GM21825 (cell line): ENCODE data around the gene ALDH1L1.
"Not testable (repeated sequence)": the region's sequence is repeated elsewhere in the genome, so short reads cannot be mapped to it uniquely, and the experiment has no call there.

Experiments
- ATAC-seq: cut with Tn5 transposase; IDR thresholded peaks from one replicate; pipeline ENCODE4 v1.9.1; 2021; ENCODE audit warnings: mild to moderate bottlenecking, moderate library complexity; ENCODE audit not compliant: unreplicated experiment

Gene ALDH1L1

DNA sequence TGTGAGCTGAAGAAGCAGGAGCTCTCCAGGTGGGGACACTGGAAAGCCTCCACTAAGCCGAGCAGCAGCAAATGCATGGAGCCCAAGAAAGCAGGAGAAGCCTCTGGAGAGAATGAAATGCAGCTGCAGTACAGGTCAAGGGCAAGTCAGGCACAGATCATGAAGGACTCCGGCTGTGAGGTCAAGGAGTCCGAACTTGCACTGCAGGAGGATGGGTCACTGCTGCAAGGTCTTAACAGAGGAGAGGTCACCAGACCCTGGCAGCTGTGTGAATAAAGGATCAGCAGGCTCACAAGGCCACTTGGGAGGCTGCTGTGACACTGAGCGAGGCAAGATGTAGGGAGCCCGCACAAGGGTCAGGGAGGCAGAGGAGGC is 71.7 kb downstream of the ALDH1L1 start:
- ATAC-seq = no peak

DNA sequence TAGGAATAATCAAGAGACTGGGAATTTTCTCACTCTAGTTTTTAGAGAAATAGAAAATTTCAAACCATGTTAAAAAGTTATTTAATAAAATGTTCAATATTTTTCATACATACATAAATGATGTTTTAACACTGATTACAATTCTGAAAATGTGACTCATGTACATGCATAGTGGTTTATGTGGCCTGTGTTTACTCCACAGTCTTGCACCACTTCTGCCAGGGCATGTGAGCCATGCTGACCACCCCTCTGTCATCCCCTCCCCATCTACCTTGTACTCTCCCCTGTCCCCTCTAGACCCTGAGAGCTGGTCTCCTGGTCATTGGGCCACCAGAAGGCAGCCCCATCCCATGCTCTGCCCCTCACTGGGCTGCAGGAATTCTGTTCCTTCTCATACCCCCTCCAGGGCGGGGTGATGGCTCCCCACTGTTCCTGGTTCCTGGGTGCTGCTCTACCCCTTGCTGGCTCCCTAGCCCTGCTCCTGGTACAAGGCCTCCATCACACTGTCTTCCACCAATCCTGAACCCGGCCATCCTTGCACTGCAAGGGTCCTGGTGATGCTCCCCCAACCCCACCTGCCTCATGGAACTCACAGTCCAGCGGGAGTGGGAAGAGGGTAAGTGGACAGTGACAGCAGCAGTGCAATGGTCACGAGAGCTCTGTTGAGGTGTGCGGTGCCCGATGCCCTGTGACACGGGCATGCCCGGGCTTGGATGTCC is 72.3 kb downstream of the ALDH1L1 start:
- ATAC-seq = no peak

DNA sequence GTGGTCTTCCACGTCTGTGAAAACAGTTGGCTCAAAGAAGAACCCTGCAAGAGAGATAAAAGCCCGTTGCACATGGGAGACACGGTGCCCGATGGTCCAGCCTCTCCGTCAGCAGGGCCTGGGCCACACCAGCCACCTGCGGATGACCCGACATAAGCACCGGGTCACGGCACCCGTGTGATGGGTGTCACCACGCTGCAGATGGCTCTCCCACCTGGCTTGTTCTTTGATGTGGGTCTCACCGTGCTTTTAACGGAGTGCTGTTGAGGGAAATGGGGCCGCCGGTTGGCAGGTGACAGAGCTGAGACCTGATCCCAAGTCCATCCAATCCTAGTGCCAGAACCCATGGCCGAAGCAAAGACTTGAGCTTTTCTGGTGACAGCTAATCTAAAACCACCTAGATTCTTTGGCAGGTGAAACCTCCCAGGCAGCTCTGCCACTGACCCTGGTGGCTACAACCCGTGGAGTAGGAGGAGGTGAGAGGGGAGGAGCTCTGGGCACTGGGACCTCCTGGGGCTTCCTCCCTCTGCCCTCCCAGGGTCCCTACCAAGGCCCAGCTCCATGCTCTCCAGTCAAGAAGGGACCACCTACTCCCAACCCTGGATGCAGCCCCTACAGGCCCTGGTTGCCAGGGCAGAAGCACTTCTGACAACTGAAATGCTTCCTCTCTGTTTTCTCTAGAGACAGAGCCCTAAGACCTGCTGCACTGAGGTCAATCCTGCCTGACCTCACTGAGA is 73.0 kb downstream of the ALDH1L1 start:
- no peak for ATAC-seq

DNA sequence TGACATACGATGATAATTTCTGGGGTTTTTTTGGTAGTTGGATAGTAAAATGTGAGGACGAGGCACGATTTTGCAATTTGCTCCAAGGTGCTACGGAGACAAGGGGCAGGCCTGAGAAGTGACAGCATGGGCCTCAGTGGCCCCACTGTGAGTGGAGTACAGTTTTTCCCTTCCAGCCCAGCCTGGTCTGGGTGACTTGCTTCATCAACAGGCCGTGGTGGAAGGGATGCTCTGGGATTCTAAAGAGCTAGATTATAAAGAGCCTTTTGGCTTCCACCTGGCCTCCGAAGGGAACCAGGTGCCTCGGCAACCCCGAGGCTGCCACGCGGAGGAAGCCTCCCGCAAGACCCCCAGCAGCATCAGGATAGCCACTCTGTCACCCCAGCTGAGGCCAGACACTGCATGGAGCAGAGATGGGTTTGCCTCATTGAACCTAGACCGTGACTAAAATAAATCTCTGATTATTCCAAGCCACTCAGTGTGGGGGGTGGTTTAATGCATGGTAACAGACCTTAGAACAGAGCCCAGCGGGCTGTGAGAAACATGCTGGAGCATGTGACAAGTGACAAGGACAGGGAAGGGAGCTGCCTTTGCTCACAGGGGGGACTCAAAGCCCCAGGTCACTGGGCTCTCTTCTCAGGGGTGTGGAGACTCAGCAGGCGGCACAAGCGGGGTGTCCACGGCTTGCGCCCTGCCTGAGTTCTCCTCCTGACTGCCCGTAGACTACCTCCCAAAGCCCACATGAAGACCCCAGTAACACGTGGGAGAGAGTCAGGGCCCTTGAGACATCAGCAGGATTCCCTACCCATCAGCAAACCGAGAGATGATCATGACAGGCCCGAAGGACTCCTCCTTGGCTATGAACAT is 73.8 kb downstream of the ALDH1L1 start:
- ATAC-seq = no peak

DNA sequence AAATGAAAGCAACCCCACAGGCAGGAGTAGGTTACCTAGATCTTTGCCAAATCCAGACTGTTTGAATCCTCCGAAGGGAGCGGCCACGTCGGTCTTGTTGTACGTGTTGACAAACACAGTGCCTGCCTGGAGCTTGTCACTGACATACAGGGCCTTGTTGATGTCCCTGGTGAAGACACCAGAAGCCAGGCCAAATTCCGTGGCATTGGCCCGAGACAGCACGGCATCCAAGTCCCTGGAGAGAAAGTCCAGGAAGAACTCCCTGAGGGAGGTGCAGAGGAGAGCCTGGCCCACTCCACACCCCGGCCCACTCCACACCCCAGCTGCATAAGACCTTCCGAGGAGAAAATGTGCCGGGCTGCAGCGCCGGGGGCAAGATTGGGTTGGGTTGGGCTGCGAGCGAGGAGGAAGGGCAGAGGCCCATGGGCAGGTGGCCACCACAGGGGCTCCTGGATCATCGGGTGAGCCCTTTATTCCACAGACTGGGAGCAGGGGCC is 74.6 kb downstream of the ALDH1L1 start:
- no peak for ATAC-seq

DNA sequence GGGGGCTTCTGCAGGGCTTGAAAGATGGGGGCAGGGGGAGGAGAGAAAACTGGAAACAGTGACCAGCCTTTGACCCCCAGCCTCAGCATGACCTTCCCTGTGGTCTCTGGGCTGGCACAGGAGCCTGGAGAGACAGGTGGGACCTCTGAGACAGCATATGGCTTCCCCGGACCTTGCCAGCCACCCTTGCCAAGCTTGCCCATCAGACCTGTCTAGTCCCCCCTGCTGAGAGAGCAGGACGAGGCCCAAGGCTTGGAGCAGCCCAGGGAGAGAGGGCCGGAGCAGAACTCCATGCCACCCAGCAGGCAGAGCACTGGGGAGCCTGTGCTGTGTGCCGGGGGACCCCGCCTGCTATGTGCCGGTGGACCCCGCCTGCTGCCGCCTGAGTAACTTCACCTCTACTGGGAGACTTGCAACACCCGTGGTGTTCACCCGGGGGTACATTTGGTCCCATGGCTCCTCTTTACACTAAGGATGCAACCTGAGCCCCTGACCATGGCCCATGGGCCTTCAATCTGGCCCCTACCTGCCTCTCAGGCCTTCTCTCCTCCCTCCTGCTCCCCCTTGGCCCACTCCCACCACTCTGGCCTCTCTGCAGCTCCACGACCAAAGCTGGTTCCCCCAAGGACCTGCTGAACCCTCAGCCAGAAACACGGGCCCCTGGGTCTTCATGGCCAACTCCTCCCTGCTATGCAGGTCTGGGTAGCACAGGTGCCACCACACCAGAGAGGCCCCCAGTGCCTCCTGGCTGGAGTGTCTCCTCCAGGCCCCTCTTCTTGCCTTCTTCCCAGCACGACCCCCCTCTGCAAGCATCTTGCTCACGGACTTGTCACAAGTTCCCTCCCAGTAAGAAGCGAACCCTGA is 75.4 kb downstream of the ALDH1L1 start:
- no peak for ATAC-seq

DNA sequence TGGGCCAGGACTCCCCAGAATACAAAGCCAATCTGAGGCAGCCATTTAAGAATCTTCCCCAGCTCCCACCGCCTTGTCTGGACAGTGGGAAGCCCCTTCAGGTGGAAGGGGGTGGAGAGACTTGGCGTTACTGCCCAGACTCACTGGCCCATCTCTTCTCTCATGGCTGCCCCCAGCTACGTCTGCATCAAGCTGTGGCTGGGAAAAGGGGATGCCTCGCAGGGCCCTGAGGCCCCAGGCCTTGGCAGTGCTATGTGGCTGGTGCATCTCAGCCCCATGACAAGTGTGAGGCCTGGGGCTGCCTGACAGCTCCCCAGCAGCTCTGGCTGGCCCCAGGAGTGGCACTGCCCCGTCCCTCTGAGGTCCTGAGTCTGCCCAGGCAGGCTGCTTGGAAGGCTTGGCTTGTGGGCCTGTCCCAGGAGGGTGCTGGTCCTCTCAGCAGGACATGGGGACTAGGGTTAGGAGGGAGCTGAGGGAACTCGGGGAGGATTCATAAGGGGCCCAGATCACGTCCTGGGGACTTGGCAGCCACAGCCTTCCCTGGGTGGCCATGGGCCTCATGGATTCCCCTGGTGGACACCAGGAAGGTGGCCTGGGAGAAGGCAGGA is 76.3 kb downstream of the ALDH1L1 start:
- no peak for ATAC-seq

DNA sequence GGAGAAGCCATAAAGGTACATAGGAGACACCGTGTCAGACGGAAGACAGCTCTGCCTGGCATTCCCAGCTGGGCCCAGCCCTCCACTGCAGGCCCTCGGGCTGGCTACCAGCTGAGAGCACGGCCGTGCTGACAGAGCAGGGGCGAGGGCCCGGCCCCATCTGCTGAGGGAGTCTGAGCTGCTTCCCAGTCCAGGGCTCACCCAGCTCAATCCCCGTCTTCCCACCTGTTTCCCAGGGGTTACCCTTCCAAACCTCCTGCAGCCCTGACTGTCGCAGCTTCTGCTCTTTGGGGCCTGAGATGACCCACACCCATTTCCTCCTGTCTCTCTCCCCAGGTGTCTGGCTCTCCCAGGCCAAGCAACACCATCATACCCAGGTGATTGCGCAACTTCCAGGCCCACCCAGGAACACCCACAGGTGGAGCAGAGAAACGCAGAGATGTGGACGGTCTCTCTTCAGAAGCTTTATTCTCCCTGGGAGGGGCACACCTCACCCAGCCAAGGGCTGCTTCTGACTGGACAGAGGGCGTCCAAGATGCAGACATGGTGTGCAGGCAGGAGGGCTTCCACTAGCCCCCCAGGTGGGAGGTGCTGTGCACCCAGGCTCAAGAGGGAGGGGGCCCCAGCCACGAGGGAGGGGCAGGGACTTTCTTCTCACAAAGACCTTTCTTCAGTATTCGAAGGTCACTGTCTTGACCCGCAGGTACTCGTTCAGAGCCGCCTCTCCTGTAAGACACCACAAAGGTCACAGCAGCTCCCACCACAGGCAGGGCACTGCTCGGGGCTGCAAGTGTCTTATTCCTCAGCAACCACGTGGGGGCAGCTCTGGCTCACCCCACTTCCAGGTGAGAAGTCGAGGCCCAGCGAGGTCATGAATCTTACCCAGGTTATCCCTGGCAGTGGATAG is 77.0 kb downstream of the ALDH1L1 start:
- no peak for ATAC-seq

DNA sequence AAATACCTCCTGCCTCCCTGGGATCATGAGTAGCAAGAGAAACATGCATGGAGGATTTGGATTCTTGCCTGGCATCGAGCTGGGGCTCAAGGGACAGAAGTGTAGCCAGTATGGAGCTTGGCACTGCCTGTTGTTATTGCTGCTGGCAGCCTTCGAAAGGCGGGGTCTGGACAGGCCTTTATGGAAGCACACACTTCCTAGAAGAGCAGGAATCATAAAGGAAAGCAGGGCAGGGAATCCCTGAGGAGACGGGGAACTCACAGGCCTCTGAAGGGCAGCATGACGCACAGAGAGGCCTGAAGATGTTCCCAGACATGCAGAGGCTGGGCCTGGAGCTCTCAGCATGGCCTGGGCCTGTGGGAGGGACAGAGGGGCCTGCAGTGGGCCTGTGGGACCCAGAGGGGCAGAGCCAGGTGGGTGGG is 77.8 kb downstream of the ALDH1L1 start:
- no peak for ATAC-seq

DNA sequence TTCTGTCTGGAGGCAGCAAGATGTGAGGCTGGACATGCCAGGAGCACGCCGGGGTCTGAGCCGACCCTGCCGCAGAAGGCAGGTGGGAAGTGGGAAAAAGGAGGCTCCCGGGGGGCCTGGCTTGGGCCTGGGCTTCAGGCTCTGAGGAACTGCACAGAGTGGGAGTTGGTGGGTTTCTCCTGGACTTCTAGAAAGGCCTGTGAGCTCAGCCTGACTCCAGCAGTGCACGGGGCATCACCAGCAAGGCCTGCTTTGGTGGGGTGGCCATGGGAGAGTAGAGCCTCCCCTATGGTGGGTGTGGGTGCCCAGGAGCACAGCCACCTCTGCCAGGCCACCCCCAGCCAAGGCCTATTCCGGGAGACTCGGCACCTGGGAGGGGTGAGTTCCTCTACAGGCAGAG is 78.4 kb downstream of the ALDH1L1 start:
- no peak for ATAC-seq

DNA sequence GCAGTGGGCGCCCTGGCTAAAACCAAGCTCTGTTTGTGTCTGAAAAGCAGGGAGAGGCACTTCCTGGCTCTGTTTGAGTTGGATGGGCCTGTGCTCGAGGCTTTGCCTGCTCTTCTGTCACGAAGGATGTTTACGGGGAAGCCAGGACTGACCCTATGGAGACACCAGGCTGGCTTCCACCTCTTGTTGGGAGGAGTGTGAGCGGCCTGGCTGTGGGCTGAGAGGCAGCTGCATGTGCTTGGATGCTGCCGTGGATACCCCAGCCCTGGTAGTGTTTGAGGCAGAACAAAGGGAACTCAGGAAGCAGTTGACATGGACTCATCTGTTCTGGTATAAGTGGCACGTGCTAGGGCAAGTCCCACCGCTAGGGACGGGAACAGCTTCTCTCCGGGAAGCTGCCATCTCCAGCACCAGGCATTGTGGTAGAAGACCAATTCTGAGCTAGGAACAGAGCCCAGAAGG is 78.8 kb downstream of the ALDH1L1 start:
- ATAC-seq = no peak

DNA sequence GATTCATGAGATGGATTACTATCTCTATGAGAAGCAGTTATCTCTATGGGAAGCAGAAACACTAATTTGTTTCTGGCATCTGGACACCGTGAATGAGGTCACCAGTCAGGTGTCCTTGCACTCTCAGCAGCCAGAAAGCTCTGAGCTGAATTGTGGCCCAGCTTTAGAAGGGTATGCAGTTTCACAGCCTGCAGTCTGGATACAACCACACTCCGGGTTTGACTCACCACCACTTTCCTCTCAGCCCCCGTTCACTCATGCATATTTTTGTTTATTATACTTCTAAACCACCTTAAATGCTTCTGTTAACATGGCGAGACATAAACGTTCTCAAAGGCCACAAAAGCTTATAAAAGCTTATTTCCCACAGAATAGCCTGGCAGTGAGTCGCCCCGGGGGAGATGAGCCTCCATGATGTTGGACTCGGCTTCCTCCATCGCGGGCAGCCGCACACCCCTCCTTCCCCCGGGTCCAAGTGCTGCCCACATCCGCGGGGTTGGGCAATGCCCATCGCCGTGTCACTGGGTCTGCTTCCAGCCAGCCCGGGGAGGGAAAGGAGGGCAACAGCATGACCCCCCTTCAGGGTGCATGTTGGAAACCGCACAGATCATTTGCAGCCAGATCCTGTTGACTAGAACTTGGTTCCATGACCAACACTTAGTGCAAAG is 79.6 kb downstream of the ALDH1L1 start:
- no peak for ATAC-seq

DNA sequence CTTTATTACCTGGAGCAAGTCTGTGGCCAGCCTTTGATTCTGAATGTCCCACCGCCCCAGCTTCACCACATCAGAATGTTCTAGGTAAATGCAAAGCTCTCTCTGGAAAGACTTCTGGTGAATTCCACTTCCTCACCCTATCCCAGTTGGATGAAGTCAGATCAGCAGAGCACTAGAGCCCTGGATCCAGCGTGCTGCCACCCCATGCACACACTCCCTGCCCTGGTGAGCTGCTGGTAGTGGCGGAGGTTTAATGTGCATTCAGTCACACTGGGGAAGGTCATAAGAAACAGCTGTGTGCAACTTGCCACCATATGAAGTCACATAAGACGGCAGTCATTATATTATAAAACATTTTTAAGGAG is 80.1 kb downstream of the ALDH1L1 start:
- no peak for ATAC-seq

DNA sequence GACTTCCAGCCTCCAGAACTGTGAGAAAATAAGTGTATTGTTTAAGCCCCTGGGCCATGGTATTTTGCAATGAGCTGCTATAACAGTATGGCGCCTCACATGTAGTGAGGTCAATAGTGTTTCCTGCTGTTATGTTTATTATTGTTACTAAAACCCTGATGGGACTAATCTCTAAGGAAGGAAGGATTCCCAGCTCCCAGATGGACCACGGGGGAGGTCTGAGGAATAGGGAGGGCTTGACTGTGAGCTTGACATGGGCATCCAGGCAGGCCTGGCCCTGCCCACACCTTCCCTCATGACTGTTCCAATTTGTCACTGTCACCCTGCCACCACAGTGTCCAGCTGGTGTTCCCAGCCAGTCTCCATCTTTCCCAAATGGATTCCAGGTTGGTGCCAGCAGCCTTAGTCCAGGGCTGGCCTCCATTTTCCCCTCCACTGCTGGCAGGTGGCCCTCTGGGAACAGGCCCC is 82.0 kb downstream of the ALDH1L1 start:
- no peak for ATAC-seq

DNA sequence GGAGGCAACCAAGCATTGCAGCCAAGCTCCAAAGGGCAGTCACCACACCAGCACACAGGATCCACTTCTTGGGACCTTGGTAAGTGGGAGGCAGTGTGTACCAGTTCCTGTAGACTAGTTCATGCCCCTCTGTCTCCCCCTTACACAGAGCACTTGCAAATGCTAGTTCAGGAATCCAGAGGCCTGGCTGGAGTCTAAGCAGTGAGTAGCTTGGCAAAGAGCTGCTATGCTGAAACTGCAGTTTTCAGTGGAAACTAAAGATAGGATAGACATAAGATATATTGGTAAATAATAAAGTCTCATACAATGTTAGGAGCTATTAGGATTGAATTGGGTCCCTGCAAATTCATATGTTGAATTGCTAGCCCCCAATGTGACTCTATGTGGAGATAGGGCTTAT is 82.6 kb downstream of the ALDH1L1 start:
- no peak for ATAC-seq

DNA sequence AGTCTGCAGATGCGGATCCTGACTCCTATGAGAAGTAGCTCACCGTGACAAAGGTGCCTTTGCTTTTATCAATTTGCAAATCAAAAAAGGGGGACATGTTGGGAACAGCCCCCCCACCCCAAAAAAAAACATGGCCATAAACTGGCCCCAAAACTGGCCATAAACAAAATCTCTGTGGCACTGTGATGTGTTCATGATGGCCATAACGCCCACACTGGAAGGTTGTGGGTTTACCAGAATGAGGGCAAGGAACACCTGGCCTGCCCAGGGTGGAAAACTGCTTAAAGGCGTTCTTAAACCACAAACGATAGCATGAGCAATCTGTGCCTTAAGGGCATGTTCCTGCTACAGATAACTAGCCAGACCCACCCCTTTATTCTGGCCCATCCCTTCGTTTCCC is 84.1 kb downstream of the ALDH1L1 start:
- ATAC-seq = not testable (repeated sequence)

DNA sequence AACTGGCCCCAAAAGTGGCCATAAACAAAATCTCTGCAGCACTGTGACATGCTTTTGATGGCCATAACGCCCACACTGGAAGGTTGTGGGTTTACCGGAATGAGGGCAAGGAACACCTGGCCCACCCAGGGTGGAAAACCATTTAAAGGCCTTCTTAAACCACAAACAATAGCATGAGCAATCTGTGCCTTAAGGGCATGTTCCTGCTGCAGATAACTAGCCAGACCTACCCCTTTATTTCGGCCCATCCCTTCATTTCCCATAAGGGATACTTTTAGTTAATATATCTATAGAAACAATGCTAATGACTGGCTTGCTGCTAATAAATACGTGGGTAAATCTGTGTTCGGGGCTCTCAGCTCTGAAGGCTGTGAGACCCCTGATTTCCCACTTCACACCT is 88.3 kb downstream of the ALDH1L1 start:
- not testable (repeated sequence) for ATAC-seq

DNA sequence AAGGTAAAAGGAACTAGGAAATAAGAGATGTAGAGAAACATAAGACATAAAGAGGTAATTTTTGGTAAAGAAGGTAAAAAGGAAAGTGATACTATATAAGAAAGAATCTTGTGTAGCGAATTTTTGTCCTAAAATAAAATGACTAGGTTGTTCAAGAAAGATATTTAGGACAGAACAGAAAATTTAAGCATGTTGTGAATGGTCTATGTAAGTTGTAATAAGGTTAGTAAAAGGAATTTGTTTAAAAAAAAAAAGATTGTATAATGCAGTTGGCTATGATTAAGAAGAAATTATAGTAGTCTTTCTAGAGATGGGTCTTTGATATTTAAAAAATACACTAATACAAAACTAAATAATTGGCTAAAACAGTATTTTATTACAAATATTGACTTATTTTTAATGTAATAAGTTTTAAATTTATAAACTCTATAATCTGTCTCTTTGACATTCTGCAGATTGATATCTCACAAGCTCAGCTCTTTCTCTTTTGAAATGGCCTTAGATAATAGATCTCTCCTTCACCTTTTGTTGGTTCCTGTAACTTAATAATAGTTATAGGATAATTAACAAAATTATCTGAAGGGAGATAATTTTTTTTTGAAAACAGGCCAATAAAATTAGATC is 92.7 kb downstream of the ALDH1L1 start:
- no peak for ATAC-seq
